ENCODE data around the gene KRT76. TPM values are rescaled to one million over a fixed set of nuclear protein-coding genes. Genes with fewer than 3 reads are reported as not detected.

KRT76 gene
- total RNA-seq, 1 donor from 2014 or later: not detected

DNA sequence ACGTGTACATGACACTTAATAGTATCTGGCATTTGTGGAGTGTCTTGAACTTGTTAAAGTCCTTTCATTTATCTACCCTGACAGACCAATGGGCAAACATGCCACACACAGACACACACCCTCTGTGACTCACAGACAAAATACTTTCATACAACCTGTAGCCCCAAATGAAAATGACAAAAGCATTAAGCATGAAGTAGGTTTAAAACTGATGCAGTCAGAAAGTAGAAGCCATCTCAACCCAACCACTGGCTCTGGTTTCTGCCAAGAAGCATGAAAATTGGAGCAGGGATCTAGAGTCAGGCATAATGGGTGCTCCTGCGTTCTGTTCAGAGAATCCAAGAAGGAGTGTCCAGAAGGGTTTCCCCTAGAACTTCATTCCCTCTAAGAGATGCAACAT lies 50.7 kb downstream of the KRT76 start:
- Histone ChIP-seq H3K27me3 (no peaks in the 10 kb centered on the region), H3K9me3 (no peaks in the 10 kb centered on the region), H3K4me1 (no peaks in the 10 kb centered on the region), H3K27ac (no peak overlapping the region), H3K4me3 (no peak overlapping the region), H3K36me3 (no peaks in the 10 kb centered on the region)
- TF ChIP-seq POLR2A (IDR thresholded peaks at IDR 0.05): no peak
- TF ChIP-seq, protein P1, sequence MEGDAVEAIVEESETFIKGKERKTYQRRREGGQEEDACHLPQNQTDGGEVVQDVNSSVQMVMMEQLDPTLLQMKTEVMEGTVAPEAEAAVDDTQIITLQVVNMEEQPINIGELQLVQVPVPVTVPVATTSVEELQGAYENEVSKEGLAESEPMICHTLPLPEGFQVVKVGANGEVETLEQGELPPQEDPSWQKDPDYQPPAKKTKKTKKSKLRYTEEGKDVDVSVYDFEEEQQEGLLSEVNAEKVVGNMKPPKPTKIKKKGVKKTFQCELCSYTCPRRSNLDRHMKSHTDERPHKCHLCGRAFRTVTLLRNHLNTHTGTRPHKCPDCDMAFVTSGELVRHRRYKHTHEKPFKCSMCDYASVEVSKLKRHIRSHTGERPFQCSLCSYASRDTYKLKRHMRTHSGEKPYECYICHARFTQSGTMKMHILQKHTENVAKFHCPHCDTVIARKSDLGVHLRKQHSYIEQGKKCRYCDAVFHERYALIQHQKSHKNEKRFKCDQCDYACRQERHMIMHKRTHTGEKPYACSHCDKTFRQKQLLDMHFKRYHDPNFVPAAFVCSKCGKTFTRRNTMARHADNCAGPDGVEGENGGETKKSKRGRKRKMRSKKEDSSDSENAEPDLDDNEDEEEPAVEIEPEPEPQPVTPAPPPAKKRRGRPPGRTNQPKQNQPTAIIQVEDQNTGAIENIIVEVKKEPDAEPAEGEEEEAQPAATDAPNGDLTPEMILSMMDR (IDR thresholded peaks at IDR 0.05): no peak
- DNase-seq (ENCODE audit: extremely low spot score in 2 of 2): no peak
- intact Hi-C loops (cut with DNase I): no loop called here

DNA sequence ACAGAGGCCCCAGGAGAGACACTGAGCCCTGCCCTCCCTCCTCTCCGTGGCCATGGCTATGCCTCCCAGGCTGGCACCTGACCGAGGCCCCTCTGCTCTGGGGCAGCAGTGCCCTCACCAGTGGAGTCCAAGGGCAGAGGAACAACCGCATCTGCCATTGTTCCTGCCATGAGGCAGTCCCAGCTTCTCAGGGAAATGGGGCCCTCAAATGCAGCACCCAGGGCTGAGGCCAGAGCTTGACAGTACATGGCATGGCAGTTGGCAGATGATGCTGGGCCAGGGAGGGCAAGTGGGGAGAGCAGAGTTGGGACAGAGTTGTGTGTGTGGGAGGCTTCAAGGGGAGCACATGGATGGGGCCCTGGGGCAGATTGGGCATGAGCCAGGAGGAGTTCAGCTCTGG lies 52.8 kb downstream of the KRT76 start:
- Histone ChIP-seq H3K36me3 (no peaks in the 10 kb centered on the region), H3K27ac (no peak overlapping the region), H3K4me3 (no peak overlapping the region), H3K27me3 (no peaks in the 10 kb centered on the region), H3K9me3 (no peaks in the 10 kb centered on the region), H3K4me1 (no peaks in the 10 kb centered on the region)
- DNase-seq (ENCODE audit: extremely low spot score in 2 of 2): no peak
- intact Hi-C loops (cut with DNase I): no loop called here
- TF ChIP-seq POLR2AphosphoS5 (IDR thresholded peaks at IDR 0.05; ENCODE audit: insufficient read depth in 1 of 2, low read depth in 1 of 2) (no peak), POLR2A (IDR thresholded peaks at IDR 0.05) (no peak)
- TF ChIP-seq, protein P1 (IDR thresholded peaks at IDR 0.05): no peak

DNA sequence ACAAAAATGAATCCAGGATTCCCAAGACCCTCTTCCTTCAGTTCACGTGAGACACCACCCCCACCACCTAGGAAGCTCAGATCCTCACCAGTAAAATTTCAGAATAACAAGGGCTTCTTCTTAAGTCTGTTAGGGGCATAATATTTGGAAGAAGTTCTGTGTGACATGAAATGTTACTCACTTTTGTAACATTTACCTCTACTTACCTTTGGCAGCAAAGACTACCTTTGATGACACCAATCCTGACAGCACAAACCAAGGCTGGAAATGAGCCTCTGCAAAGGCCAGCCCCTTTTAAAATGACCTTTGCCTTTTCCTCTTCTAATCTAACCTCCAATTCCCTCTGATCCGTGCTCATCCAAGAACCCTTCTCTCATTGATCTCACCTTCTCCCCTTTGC lies 54.5 kb downstream of the KRT76 start:
- no peak for TF ChIP-seq POLR2AphosphoS5 (IDR thresholded peaks at IDR 0.05; ENCODE audit: insufficient read depth in 1 of 2, low read depth in 1 of 2)
- no peak for TF ChIP-seq POLR2A (IDR thresholded peaks at IDR 0.05)
- TF ChIP-seq, protein P1 (IDR thresholded peaks at IDR 0.05): no peak
- no peak for DNase-seq (ENCODE audit: extremely low spot score in 2 of 2)
- Histone ChIP-seq H3K9me3 (no peaks in the 10 kb centered on the region), H3K36me3 (no peaks in the 10 kb centered on the region), H3K4me3 (no peak overlapping the region), H3K27me3 (no peaks in the 10 kb centered on the region), H3K4me1 (no peaks in the 10 kb centered on the region), H3K27ac (no peak overlapping the region)
- intact Hi-C loops (cut with DNase I): no loop called here

DNA sequence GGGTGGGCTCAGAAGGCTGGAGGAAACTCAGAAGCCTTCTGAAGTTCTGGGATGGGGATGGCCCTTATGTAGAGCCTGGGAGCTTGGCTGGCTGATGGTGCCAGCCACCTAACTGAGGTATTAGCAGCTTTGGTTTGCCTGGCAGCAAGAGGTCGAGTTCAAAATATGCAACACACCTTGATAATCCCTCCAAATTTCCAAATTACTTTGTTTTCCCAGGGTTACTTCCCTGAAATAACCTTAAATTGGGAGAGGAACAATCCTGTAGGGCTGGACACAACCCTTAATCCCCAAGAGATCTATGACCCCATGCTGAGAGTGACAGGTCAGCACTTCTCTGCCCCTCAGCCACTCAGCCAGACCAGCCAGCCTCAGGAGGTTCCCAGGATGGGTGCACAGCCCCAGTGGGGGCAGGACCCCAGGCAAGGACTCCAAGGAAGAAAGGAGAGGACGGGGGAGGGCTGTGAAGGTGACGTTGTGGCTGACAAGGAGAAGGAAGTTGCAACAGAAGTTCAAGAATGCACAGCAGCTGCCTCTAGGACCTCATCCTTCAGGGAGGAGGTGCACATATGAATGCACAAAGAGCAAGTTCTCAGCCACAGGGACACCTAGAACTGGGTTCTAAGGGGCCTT lies 55.2 kb downstream of the KRT76 start:
- intact Hi-C loops (cut with DNase I): no loop called here
- no peak for TF ChIP-seq POLR2AphosphoS5 (IDR thresholded peaks at IDR 0.05; ENCODE audit: insufficient read depth in 1 of 2, low read depth in 1 of 2)
- TF ChIP-seq, protein P1 (IDR thresholded peaks at IDR 0.05): no peak
- no peak for TF ChIP-seq POLR2A (IDR thresholded peaks at IDR 0.05)
- no peaks in the 10 kb centered on the region for H3K9me3 ChIP-seq

DNA sequence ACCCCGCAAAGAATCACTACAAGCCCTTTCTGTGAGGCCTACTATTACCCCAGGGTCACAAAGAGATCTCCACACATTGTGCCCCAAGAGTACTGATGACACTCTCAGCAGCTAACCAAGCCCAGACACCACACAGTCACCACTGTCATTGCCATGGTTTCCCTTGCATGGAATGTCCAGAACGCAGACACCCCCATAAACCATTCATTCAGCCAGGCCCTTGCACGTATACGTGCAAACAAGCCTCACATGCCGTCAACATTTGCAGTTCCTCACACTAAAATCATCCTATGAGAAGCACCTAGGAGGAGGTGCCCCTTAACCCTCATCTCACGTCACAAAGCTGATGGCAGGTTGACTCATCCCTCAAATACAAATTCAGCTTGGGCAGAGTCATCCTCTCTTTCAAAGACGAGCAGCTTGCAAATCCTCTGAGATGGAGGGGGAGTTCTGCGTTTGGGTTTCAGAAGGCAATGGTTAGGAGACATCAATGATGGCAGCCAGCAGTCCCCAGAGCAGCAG lies 56.7 kb downstream of the KRT76 start:
- H3K4me3 ChIP-seq: no peak overlapping the region
- no peaks in the 10 kb centered on the region for H3K4me1 ChIP-seq
- intact Hi-C loops (cut with DNase I): no loop called here
- H3K36me3 ChIP-seq: no peaks in the 10 kb centered on the region
- H3K27ac ChIP-seq: no peak overlapping the region
- no peak for DNase-seq (ENCODE audit: extremely low spot score in 2 of 2)
- H3K27me3 ChIP-seq: no peaks in the 10 kb centered on the region
- no peaks in the 10 kb centered on the region for H3K9me3 ChIP-seq
- no peak for TF ChIP-seq POLR2AphosphoS5 (IDR thresholded peaks at IDR 0.05; ENCODE audit: insufficient read depth in 1 of 2, low read depth in 1 of 2)
- TF ChIP-seq POLR2A (IDR thresholded peaks at IDR 0.05): no peak
- TF ChIP-seq, protein P1 (IDR thresholded peaks at IDR 0.05): no peak

More for the DNA sequence above, 55.2 kb downstream of the KRT76 start:
- Histone ChIP-seq H3K4me1 (no peaks in the 10 kb centered on the region), H3K4me3 (no peak overlapping the region), H3K36me3 (no peaks in the 10 kb centered on the region), H3K27me3 (no peaks in the 10 kb centered on the region), H3K27ac (no peak overlapping the region)
- no peak for DNase-seq (ENCODE audit: extremely low spot score in 2 of 2)
